NCI-H774 (cell line): Measurements from ENCODE around the gene PRDM10.
"Not testable (repeated sequence)": the region's sequence is repeated elsewhere in the genome, so short reads cannot be mapped to it uniquely, and the experiment has no call there.

ENCODE experiments used
- DNase-seq: peaks from one replicate; lab custom pipeline; 2025; lab: John Stamatoyannopoulos, UW

PRDM10 gene

GRCh38 chr11:130002352-130002845 lies at the start of gene PRDM10:
Gene PRDM10 (minus strand): TSS chr11:130002835. CDS start chr11:129960964, 41,871 bp downstream.
- peak; percentile 95 for DNase-seq

- DNase-seq: no peak
Observed at GRCh38 chr11:130051082-130051481, 48.4 kb upstream of the PRDM10 start.

GRCh38 chr11:130050257-130050656 lies 47.6 kb upstream of the PRDM10 start:
- no peak for DNase-seq

- DNase-seq: no peak
Observed at GRCh38 chr11:130049328-130049771, 46.7 kb upstream of the PRDM10 start.

GRCh38 chr11:130047141-130047540 lies 44.5 kb upstream of the PRDM10 start:
- no peak for DNase-seq

GRCh38 chr11:130043575-130043974 lies 40.9 kb upstream of the PRDM10 start:
- no peak for DNase-seq

GRCh38 chr11:130042093-130042591 lies 39.5 kb upstream of the PRDM10 start:
- peak; percentile 59 for DNase-seq

GRCh38 chr11:130040281-130040940 lies 37.8 kb upstream of the PRDM10 start:
- no peak for DNase-seq

- no peak for DNase-seq
Observed at GRCh38 chr11:130037881-130038585, 35.4 kb upstream of the PRDM10 start.

- DNase-seq: no peak
Observed at GRCh38 chr11:130037058-130037457, 34.4 kb upstream of the PRDM10 start.

- no peak for DNase-seq
Observed at GRCh38 chr11:130034236-130034635, 31.6 kb upstream of the PRDM10 start.

- DNase-seq: no peak
Observed at GRCh38 chr11:130032931-130033330, 30.3 kb upstream of the PRDM10 start.

GRCh38 chr11:130031945-130032344 lies 29.3 kb upstream of the PRDM10 start:
- no peak for DNase-seq

GRCh38 chr11:130031056-130031455 lies 28.4 kb upstream of the PRDM10 start:
- DNase-seq: no peak

GRCh38 chr11:130029137-130029536 lies 26.5 kb upstream of the PRDM10 start:
- no peak for DNase-seq

GRCh38 chr11:130025371-130025770 lies 22.7 kb upstream of the PRDM10 start:
- DNase-seq: no peak

GRCh38 chr11:130024361-130024760 lies 21.7 kb upstream of the PRDM10 start:
- no peak for DNase-seq

- no peak for DNase-seq
Observed at GRCh38 chr11:130023204-130023603, 20.6 kb upstream of the PRDM10 start.

GRCh38 chr11:130022799-130023198 lies 20.2 kb upstream of the PRDM10 start:
- DNase-seq: no peak

- DNase-seq: not testable (repeated sequence)
Observed at GRCh38 chr11:130021606-130022005, 19.0 kb upstream of the PRDM10 start.

- DNase-seq: no peak
Observed at GRCh38 chr11:130020323-130020722, 17.7 kb upstream of the PRDM10 start.

- not testable (repeated sequence) for DNase-seq
Observed at GRCh38 chr11:130015846-130016245, 13.2 kb upstream of the PRDM10 start.

GRCh38 chr11:130008326-130008725 lies 5.7 kb upstream of the PRDM10 start:
- DNase-seq: no peak
